GM19455 (cell line): ENCODE data around the gene DNAJB12.
"Not testable (repeated sequence)": the region's sequence is repeated elsewhere in the genome, so short reads cannot be mapped to it uniquely, and the experiment has no call there.

Experiments
- ATAC-seq: cut with Tn5 transposase; IDR thresholded peaks from one replicate; pipeline ENCODE4 v1.9.1; 2021; ENCODE audit not compliant: unreplicated experiment

The DNAJB12 gene

DNA sequence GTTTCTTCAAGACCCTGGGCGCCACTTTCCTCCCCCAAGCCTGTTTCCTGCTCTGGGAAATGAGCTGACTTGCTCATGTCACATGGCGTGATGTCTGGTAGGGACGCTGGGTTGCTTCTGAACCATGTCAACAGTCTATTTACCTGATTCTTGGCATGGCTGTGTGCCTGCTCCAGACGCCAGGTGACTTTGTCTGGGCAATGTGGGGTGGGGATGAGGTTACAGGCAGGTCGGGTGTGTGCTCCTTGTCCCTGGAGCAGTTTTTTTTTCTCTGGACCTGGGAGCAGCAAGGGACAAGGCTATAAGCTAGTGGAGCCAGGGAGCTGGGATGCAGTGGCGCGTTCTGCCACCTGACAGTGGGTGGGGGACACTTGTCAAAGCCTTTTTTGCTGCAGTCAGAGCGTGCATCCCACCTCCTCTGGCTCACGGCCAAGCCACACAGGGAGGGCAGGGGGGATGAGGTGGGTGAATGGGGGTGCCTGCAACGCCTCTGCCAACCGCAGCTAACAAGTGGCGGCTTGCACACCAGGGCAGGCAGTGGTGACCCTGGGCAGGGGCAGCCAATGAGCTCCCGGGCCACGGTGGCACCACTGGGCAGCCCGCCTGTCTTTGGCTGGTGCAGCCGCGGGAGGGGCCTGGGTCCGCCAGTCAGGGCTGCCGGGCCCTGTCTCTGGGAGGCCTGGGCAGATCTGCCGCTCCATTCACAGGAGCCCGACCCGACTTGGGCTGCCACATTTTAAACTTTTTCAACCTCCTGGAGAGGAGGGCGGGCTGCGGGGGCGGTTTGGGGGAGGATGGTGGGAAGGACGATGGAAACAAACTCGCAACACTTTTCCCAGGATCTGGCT, 22.9 kb downstream of the DNAJB12 start:
- ATAC-seq, result peak; percentile 36

DNA sequence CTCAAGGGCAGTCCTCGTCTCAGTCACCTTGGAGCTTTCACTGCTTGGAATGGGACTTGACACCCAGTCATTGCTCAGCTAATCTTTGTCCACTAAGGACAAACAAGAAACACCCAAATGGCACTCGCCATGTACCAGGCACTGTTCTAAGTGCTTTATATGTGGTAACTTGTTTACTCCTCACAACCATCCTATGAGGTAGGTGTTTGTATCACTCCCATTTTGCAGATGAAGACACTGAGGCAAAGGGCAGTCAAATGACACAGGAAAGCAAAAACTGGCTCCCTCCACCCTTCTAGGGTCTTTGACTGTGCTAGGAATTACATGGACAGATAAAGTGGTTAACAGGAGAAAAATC, 24.7 kb downstream of the DNAJB12 start:
- no peak for ATAC-seq

DNA sequence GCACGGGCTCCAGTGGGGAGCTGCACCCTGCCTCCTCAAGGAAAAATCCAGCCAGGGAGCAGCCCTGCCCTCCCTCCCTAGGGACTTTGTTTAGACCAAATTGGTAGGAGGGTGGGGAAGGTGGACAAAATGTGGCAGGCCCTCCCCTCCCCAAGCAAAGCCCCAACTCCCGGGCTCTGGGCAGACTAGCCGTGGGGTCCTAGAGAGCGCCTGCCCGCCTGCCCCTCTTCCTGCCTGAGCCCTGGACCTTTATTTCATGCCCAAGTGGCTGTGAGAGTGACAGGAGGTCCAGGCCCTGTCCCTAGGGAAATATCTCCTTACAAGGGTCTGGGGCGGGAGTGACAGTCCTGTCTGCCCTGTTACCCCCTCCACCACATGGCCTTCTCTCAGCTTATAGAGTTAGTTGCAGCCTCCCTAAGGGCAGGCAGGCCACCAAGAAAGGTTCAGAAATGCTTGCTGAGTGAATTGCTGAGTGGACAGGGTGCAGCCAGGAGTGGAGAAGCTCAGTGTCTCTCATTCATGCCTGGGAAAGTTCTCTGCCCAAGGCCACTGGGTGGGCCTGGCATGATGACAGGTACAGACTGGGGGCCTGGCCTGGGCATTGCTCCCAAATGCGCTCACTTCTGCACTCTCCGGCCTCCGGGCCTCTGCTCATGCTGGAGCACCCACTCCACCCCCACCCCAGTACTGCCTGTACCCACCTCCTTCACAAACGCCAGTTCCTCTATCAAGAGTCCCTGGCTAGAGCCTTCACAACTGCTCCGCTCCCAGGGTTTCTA, 25.2 kb downstream of the DNAJB12 start:
- ATAC-seq, result no peak

DNA sequence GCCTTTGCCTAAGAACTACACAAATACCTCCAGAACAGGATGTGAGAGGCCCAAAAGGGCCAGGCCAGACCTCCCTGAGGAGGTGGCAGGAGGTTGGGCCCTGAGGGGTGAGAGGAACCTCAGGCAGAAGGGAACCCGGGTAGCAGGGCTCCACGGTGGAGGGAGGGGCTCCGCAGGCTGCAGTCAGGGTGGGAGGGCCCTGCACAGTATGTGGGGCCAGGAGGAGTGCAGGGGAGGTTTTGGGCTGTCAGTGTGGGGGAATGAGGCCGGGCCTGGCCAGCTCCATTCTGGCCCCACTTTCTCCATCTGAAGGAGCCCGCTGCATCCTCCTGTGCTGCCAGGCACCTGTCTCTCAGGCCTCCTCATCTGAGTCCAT, 25.9 kb downstream of the DNAJB12 start:
- ATAC-seq, result no peak

DNA sequence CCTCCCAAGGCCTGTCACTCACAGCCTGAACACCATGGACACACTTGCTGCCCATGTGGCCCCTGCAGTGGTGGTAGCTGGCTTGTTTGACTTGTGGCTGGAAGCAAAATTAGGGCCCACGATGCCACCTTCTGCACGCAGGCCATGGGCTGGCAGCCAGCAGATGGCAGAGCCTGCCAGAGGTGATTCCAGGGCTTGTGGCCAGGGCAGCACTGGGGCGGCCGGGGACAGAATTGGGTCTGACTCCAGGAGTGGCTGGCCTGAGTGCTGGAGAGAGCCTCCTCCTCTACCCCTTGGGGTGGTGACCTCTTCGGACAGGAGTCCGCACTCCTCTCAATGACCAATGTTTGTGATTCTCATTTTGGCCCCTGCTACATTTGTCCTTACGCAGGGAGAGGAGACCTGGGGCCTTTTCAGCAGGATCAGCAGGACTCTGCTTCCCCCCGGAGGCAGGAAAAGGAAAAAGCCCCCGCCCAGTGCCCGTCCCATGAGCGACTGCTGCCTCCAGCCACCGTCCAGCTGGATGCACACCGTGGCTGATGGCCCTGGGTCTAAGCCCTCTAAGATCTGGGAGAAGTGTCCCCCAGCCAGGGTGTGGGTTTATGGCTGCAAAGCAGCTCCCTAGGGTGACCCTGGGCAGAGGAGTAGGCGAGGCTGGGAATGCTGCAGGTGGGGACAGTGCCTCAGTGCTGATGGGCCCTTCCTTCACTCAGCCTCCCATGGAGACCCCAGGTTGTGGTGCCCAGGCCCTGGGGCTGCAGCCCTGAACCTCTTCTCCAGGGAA, 26.5 kb downstream of the DNAJB12 start:
- no peak for ATAC-seq

DNA sequence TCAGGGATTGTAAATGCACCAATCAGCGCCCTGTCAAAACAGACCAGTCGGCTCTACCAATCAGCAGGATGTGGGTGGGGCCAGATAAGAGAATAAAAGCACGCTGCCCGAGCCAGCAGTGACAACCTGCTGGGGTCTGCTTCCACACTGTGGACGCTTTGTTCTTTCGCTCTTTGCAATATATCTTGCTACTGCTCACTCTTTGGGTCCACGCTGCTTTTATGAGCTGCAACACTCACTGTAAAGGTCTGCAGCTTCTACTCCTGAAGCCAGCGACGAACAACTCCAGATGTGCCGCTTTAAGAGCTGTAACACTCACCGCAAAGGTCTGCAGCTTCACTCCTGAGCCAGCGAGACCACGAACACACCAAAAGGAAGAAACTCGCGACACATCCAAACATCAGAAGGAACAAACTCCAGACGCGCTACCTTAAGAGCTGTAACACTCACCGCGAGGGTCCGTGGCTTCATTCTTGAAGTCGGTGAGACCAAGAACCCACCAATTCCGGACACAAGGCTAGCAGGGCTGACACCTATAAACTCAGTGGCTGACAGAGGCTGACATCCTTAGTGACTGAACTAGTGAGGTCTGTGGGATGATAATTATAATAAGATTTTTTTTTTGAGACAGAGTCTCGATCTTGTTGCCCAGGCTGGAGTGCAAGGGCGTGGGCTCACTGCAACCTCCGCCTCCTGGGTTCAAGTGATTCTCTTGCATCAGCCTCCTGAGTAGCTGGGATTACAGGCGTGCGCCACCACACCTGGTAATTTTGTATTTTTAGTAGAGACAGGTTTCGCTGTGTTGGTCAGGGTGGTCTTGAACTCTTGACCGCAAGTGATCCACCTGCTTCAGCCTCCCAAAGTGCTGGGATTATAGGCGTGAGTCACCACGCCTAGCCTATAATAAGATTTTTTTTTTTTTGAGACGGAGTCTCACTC, 27.8 kb downstream of the DNAJB12 start:
- ATAC-seq, result not testable (repeated sequence)

DNA sequence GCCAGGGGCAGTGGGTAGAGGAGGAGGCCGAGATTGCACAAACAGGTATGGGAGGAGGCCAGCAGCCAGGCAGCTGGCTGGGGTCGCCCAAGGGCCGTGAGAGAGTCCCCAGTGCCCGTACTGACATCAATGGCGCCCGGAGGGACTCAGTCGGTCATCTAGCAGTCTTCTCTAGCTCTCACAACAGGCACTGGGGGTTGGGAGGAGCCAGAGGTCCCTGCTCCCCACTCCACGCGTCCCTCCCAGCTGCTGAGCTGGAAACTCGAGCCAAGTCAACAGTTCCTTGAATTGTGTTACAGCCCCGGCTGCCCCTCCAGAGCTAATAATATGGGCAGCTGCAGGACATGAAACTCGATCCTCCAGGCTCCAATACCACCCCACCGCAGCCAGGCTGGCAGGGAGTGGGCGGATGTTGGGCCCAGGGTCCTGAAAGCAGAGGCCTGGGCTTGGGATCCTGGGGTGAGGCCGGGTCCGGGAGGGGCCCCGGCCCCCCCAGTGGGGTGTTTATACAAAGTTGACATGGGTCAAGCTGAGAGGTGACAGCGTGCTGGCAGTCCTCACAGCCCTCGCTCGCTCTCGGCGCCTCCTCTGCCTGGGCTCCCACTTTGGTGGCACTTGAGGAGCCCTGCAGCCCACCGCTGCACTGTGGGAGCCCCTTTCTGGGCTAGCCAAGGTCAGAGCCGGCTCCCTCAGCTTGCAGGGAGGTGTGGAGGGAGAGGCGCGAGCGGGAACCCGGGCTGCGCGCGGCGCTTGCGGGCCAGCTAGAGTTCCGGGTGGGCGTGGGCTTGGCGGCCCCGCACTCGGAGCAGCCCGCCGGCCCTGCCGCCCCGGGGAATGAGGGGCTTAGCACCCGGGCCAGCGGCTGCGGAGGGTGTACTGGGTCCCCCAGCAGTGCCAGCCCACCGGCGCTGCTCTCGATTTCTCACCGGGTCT, 29.2 kb downstream of the DNAJB12 start:
- ATAC-seq, result not testable (repeated sequence)

DNA sequence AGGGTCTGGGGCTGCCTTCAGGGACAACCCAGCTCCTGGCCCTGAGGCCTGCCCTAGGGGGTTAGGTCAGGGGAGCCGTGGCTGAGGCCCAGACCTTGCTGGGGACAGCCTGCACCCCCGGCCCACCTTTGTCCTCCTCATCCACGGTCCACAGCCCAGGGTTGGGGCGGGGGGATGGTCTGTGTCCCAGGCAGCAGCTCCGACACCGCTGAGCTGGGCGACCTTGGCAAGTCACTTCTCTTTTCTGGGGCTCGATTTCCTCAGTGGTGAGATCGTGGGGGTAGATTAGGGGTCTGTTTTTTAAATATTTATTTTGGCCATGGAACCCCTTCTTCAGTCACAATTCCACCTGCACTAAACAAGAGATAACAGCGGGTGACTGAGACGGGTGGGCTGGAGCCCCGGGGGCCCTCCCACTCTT, 30.9 kb downstream of the DNAJB12 start:
- no peak for ATAC-seq

DNA sequence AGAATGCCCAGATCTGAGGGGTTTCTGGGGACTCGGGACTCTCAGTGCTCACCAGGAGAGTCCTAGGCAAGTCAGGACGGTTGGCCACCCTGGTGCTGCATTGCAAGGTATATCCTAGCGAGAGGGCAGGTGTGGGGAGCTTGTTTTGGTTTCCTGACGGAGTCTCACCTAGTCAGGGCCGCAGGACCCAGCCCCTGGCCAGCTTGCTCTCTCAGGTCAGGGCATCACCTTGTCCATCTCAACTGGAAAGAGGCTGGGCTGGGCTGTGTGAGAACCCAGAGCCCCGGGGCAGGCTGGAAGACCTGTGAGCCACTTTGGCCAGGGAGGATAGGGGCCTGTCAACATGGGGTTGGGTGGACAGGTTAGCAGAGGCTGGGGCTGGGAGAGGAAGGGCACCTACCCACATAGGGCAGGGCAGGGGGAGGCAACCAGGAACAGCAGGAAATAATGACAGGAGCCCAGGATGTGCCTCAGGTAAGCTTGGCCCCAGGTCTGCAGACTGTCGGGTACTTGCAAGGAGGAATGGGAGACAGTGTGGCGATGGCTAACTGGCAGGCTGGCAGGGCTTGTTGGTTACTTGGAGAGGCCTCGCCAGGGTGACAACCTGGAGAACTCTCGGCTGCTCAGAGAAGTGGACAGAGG, 31.5 kb downstream of the DNAJB12 start:
- ATAC-seq, result no peak

DNA sequence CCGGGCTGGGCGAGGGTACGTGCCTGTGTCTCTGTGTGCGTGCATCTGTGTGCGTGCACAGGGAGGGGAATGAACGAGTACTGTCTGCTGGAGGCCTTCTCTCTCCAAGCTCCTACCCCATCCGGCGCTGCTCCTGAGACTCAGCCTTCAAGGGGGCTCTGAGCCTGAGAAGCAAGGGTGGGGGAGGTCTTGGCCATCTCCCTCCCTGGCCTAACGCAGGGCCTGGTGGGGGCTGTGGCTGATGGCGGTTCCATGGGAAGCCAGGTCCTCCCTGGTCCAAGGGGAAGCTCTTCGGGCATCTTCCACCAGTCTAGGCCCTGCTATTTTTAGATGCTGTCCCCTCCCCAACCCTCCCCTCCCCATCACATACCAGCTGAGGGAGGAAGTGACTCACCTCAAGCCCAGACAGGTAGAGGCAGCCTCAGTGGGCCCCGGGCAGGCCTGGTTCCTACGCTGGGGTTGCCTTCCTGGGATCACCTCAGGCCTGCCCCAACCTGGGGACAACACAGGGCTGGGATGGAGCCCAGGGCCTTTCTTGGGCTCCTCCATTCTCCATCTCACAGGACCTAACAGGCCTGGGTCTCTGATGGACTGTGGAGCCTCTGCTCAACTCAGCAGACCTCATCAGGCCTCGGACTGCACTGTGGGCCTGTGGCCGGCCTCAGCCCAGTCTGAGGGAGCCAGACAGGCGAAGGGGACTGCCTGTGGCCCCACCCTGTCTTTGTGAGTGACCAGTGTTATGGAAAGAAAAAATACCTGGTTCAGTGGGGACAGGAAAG, 32.2 kb downstream of the DNAJB12 start:
- ATAC-seq, result no peak

DNA sequence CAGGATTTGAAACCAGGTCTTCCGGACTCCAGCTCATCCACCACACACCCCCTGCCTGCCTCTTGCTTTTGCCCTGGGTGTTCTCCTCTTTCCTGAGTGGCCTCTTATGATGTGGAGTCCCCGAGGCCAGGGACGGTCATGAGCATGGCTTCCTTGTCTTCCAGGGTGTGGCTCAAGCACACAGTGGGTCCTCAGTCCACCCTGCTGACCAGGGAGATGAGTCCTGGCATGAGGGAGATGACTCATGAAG, 32.8 kb downstream of the DNAJB12 start:
- no peak for ATAC-seq

DNA sequence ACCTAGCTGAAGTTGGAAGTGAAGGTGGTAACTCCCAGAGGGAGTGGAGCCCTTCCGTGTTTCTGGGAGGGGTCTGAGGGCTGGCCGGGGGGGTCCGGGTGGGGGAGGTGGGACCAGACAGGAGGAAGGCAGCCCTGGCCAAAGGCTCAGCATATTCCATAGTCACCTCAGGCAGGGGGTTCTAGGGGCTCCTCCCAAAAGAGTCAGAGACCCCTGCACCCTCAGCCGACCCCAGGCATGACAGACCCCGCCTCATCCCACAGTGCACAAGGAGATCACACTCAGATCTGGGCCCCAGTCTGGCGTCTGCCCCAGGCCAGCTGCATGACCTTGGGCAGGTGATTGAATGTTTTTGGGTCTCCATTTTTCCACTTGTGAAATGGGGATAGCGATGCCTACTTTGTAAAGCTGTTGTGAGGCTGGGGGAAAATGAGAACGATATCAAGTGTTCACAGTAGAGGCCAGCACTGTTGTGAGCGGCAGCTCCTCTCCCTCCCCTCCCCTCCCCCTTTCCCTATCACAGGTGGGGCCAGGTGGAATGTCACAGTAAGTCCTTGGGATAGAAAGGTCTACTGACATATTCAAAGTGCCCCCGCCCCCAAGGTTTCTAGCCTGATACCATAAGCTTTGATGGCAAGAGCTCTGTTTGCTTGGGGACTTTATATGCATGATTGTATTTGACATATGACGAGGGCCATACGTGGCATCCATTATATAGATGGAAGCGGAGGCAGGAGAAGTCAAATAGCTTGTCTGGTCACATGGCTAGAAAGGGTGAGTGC, 33.3 kb downstream of the DNAJB12 start:
- ATAC-seq, result no peak

DNA sequence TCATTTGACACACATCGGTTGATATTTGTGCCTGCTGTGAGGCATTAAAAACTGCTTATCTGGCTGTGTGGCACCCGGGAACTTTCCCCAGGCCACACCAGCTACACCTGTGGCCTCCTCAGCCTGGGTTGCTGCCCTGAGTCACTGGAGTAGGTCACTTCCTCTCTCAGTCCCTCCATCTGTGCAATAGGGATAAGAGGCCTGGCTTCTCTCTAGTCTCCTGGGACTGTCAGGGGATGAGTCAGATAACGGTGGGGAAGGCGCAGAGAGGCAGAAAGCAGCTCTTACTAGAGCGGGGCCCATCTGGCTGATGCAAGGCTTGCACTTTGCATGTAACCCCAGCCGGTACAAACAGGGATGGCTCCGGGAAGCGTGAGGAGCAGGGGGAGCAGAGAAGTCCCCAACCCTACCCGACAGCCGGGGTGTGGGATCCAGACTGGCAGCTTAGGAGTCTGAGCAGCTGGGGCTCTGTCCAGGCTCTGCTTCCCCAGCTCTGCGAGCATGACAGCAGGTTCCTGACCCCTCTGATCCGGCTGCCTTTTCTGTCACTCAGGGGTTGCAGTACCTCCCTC, 34.0 kb downstream of the DNAJB12 start:
- peak; percentile 51 for ATAC-seq

DNA sequence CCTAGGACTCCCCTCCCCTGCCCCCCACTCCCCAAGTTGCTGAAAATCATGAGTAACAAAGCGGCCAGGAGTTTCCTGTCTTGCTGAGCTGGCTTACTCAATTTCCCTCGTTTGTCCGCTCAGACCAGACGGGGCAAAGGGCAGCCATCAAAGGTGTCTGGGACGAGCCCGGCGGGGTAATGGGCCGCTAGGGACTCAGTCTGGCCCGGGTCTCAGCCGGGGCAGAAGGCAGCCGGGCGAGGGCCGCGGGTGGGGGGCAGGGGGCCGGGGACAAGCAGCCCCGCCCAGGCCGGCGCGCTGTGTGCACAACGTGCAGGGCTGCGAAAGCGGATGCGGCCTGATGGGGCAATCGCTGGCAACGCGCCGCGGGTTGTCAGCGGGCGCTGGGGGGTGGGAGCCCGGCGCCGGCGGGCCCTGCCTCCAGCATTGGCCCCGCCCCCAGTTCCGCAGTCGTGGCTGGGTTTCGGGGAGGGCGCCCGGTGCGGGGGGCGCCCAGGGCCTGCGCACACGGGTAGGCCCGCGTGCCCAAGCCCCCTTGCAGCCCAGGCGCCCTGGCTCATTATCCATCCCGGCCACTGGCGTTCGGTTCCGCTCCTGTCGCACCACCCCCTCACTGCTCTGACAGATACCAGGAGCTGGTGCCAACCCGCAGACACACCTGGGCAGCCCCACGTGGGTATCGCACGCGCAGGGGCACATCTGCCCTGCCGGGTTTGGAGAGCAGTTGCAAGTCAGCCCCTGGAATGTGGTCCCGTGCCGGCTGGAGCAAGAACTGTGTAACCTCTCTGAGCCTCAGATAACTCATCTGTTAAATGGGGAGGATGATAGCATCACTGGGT, 35.1 kb downstream of the DNAJB12 start:
- ATAC-seq, result peak; percentile 61

DNA sequence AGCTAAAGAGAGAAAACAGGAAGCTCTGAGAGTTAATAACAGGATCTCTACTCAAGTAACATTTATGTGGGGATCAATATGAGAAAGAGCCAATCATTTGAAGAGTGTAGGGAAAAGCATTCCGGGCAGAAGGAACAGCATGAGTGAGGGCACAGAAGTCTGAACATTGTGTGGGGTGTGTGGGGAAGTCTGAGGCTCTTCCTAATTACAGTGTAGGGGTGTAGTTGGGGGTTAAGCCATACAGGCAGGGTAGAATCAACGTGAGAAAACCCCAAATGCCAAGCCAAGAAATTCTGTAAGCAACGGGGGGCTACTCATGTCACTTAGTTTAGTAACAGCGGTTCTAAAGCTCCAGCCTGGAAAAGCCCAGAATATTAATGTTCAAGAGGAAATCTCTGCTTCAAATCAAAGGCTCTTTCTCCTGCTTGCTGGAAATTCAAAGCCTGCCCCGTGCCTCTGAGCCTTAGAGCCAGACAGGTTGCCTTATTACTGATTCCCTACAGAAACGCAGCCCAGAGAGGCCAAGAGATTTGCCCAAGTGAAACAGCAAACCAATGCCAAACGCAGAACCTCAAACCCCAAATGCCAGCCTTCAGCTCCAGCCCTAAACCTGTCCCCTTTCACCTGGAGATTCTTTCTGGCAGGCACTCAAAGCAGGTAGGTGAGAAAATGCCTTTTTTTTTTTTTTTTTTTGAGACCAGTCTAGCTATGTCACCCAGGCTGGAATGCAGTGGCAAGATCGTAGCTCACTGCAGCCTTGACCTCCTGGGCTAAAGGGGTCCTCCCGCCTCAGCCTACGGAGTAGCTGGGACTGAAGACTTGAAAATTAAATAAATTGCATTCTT, 36.1 kb downstream of the DNAJB12 start:
- ATAC-seq, result no peak
